H1 (cell line): ENCODE measurements around the gene RNF130. TPM values are rescaled to one million over a fixed set of nuclear protein-coding genes. Genes with fewer than 3 reads are reported as not detected.

ENCODE experiments used
- PHF8 ChIP-seq: fragments of 200-600 bp; sonication (generic); conservative IDR thresholded peaks from 2 replicates; pipeline ENCODE4 v1.7.1; 2012; ENCODE audit warnings: low read depth, mild to moderate bottlenecking, inconsistent platforms, low read length, moderate library complexity
- polyA plus RNA-seq, 7 experiments: library from polyadenylated mRNA; depleted of rRNA in 3 of 7; stranded (reverse) in 5 of 7; unstranded in 2 of 7; fragments of >200 nt in 5 of 7; fragments of 200-250 nt in 2 of 7; gene quantifications; 1 replicate in 5 of 7; 2 replicates in 1 of 7; 4 replicates in 1 of 7; pipeline versions ENCODE4 v1.2.1 to v1.2.3, GENCODE V29; 2011 to 2013; ENCODE audit warnings: missing spikeins in 2 of 7, mixed read lengths in 2 of 7
- total RNA-seq: library from RNA; stranded (reverse); fragmentation: NEBNext Ultra II Directional; extraction: Animal tissue kit (Norgen Biotek cat#: 25700); gene quantifications from 2 replicates; pipeline ENCODE4 v1.2.1, GENCODE V29; 2021

The RNF130 gene
- total and polyA plus RNA-seq, 2 of the 8 experiments (the other 6 are each of a cell fraction or from before 2014, with no cell fraction given): 65.1 to 70.0 TPM

- TF ChIP-seq PHF8: no peak
Observed at GRCh38 chr5:179909224-179909623, 162.3 kb downstream of the RNF130 start (continued).
